Kasumi-1 (cell line): ENCODE data around the gene CDC42BPA.
"Not testable (repeated sequence)": the region's sequence is repeated elsewhere in the genome, so short reads cannot be mapped to it uniquely, and the experiment has no call there.

Source experiments
- DNase-seq, 2 experiments: peaks; one replicate each; lab custom pipeline; 2025; lab: John Stamatoyannopoulos, UW

The CDC42BPA gene

GRCh38 chr1:227318016-227318852 is at the start of gene CDC42BPA:
TSS of gene CDC42BPA (minus strand) at chr1:227318492. CDS start at chr1:227317182, 1,310 bp downstream.
- peak; percentile 26 to 36 for DNase-seq

- DNase-seq, result no peak
Observed at GRCh38 chr1:227368009-227368408, 49.7 kb upstream of the CDC42BPA start.

GRCh38 chr1:227365473-227366431 is 47.5 kb upstream of the CDC42BPA start:
- DNase-seq, result no peak

- DNase-seq, result no peak
Observed at GRCh38 chr1:227364657-227365056, 46.4 kb upstream of the CDC42BPA start.

- DNase-seq, result no peak
Observed at GRCh38 chr1:227363825-227364224, 45.5 kb upstream of the CDC42BPA start.

GRCh38 chr1:227362039-227362438 is 43.7 kb upstream of the CDC42BPA start:
- no peak for DNase-seq

GRCh38 chr1:227357927-227358302 is 39.6 kb upstream of the CDC42BPA start:
- no peak for DNase-seq

GRCh38 chr1:227357171-227357926 is 39.1 kb upstream of the CDC42BPA start:
- DNase-seq, result no peak

- no peak for DNase-seq
Observed at GRCh38 chr1:227356620-227357146, 38.4 kb upstream of the CDC42BPA start.

GRCh38 chr1:227355542-227356245 is 37.4 kb upstream of the CDC42BPA start:
- no peak for DNase-seq

GRCh38 chr1:227353186-227353585 is 34.9 kb upstream of the CDC42BPA start:
- no peak for DNase-seq

- not testable (repeated sequence) for DNase-seq
Observed at GRCh38 chr1:227352164-227352563, 33.9 kb upstream of the CDC42BPA start.

- DNase-seq, result no peak
Observed at GRCh38 chr1:227351443-227351842, 33.2 kb upstream of the CDC42BPA start.

GRCh38 chr1:227349967-227350366 is 31.7 kb upstream of the CDC42BPA start:
- DNase-seq, result no peak

GRCh38 chr1:227343727-227344551 is 25.6 kb upstream of the CDC42BPA start:
- DNase-seq, result no peak

- no peak for DNase-seq
Observed at GRCh38 chr1:227343206-227343605, 24.9 kb upstream of the CDC42BPA start.

GRCh38 chr1:227342075-227342829 is 24.0 kb upstream of the CDC42BPA start:
- no peak for DNase-seq

- not testable (repeated sequence) for DNase-seq
Observed at GRCh38 chr1:227336136-227336535, 17.8 kb upstream of the CDC42BPA start.

- no peak for DNase-seq
Observed at GRCh38 chr1:227335242-227336020, 17.1 kb upstream of the CDC42BPA start.
